Cerebellar cortex (tissue), 1 donor: Measurements from ENCODE around the gene GALNTL6.

Source experiments
- DNase-seq: peaks from one replicate; pipeline ENCODE4 v3.0.0-alpha.2; 2015; ENCODE audit warnings: low spot score

GALNTL6 gene

GRCh38 chr4:172225457-172225856, 412.3 kb downstream of the GALNTL6 start:
- DNase-seq = no peak

GRCh38 chr4:172232966-172233365, 419.8 kb downstream of the GALNTL6 start:
- DNase-seq = no peak

- no peak for DNase-seq
Measured at GRCh38 chr4:172243551-172243950, 430.3 kb downstream of the GALNTL6 start.

- DNase-seq = no peak
Measured at GRCh38 chr4:172245516-172245915, 432.3 kb downstream of the GALNTL6 start.

- DNase-seq = no peak
Measured at GRCh38 chr4:172253409-172253808, 440.2 kb downstream of the GALNTL6 start.

- no peak for DNase-seq
Measured at GRCh38 chr4:172256820-172257219, 443.6 kb downstream of the GALNTL6 start.

GRCh38 chr4:172270397-172270796, 457.2 kb downstream of the GALNTL6 start:
- DNase-seq = no peak

- DNase-seq = no peak
Measured at GRCh38 chr4:172287117-172287516, 473.9 kb downstream of the GALNTL6 start.

GRCh38 chr4:172305698-172306097, 492.5 kb downstream of the GALNTL6 start:
- no peak for DNase-seq

GRCh38 chr4:172308078-172308477, 494.9 kb downstream of the GALNTL6 start:
- no peak for DNase-seq

- no peak for DNase-seq
Measured at GRCh38 chr4:172311682-172312081, 498.5 kb downstream of the GALNTL6 start.

GRCh38 chr4:172323288-172323687, 510.1 kb downstream of the GALNTL6 start:
- DNase-seq = no peak

- DNase-seq = no peak
Measured at GRCh38 chr4:172344308-172344938, 531.2 kb downstream of the GALNTL6 start.

- no peak for DNase-seq
Measured at GRCh38 chr4:172348426-172348825, 535.2 kb downstream of the GALNTL6 start.

- no peak for DNase-seq
Measured at GRCh38 chr4:172352356-172352755, 539.2 kb downstream of the GALNTL6 start.

- DNase-seq = no peak
Measured at GRCh38 chr4:172356016-172356415, 542.8 kb downstream of the GALNTL6 start.

GRCh38 chr4:172357006-172357540, 543.9 kb downstream of the GALNTL6 start:
- no peak for DNase-seq

GRCh38 chr4:172362569-172362968, 549.4 kb downstream of the GALNTL6 start:
- DNase-seq = no peak

- no peak for DNase-seq
Measured at GRCh38 chr4:172369471-172369959, 556.3 kb downstream of the GALNTL6 start.

- DNase-seq = no peak
Measured at GRCh38 chr4:172377486-172378140, 564.4 kb downstream of the GALNTL6 start.

GRCh38 chr4:172379834-172380233, 566.6 kb downstream of the GALNTL6 start:
- DNase-seq = no peak

GRCh38 chr4:172390331-172390730, 577.1 kb downstream of the GALNTL6 start:
- DNase-seq = no peak

- DNase-seq = no peak
Measured at GRCh38 chr4:172392741-172393140, 579.5 kb downstream of the GALNTL6 start.
